ENCODE data around the gene SYS1. TPM values are rescaled to one million over a fixed set of nuclear protein-coding genes. Genes with fewer than 3 reads are reported as not detected.

Gene SYS1
- total and polyA plus RNA-seq, 8 donors: 9.6 to 19.0 (median 15.8) TPM

- DNase-seq (no peak), ATAC-seq (no peak), FAIRE-seq (no peak)
- no peak for TF ChIP-seq CTCF (IDR thresholded peaks at IDR 0.05)
- Histone ChIP-seq H3K9me3 (no peaks in the 10 kb centered on the region), H3K27ac (no peak overlapping the region), H3K4me3 (no peak overlapping the region), H3K27me3 (no peaks in the 10 kb centered on the region), H3K4me1 (peaks cover 0 to 8% (median 5%) of the 10 kb centered on the region in 3 donors), H3K36me3 (peaks cover 0 to 13% (median 0%) of the 10 kb centered on the region in 3 donors)
- WGBS, 2 donors: 87 to 89% methylated on average over 6 of the region's 6 CpGs
- intact Hi-C loops (cut with DNase I): no loop called here
Measured at GRCh38 chr20:45368221-45368980, 5.4 kb downstream of the SYS1 start.

- H3K4me3 ChIP-seq: no peak overlapping the region
- WGBS, 2 donors: 74 to 75% methylated on average over 3 of the region's 3 CpGs
- no peak for ATAC-seq
- no peaks in the 10 kb centered on the region for H3K4me1 ChIP-seq
- no peaks in the 10 kb centered on the region for H3K9me3 ChIP-seq
- H3K36me3 ChIP-seq: peaks cover 0 to 13% (median 0%) of the 10 kb centered on the region in 3 donors
- FAIRE-seq: no peak
- no peak for TF ChIP-seq CTCF (IDR thresholded peaks at IDR 0.05)
- intact Hi-C loops (cut with DNase I): loop anchor here in 1 of 3 donors (5.0 kb wide), 1 partner anchor 67 kb away; no protein-coding TSS in a partner anchor
- no peaks in the 10 kb centered on the region for H3K27me3 ChIP-seq
- H3K27ac ChIP-seq: no peak overlapping the region
- DNase-seq: no peak
Measured at GRCh38 chr20:45370571-45371160, 7.7 kb downstream of the SYS1 start.

GRCh38 chr20:45372241-45372640 lies 9.3 kb downstream of the SYS1 start:
- H3K4me3 ChIP-seq: no peak overlapping the region
- no peaks in the 10 kb centered on the region for H3K4me1 ChIP-seq
- H3K27me3 ChIP-seq: no peaks in the 10 kb centered on the region
- no peak for TF ChIP-seq CTCF (IDR thresholded peaks at IDR 0.05)
- ATAC-seq: no peak
- intact Hi-C loops (cut with DNase I): loop anchor here in 1 of 3 donors (5.0 kb wide), 1 partner anchor 65 kb away; no protein-coding TSS in a partner anchor
- WGBS, 2 donors: 92 to 97% methylated on average over 10 of the region's 10 CpGs
- no peaks in the 10 kb centered on the region for H3K9me3 ChIP-seq
- FAIRE-seq: no peak
- no peak for DNase-seq
- no peak overlapping the region for H3K27ac ChIP-seq
- peaks cover 0 to 6% (median 0%) of the 10 kb centered on the region in 3 donors for H3K36me3 ChIP-seq

- WGBS, 2 donors: 51 to 54% methylated on average over 30 of the region's 30 CpGs
- H3K4me1 ChIP-seq: no peaks in the 10 kb centered on the region
- H3K9me3 ChIP-seq: no peaks in the 10 kb centered on the region
- peak; percentile 43 to 72 (median 57) for ATAC-seq
- DNase-seq: peak in 2 of 6 donors; percentile 53 to 70
- intact Hi-C loops (cut with DNase I): loop anchor here in 1 of 3 donors (5.0 kb wide), 1 partner anchor 65 kb away; no protein-coding TSS in a partner anchor
- H3K4me3 ChIP-seq: peak overlapping the region in 3 of 4 donors; percentile 26 to 54 (median 48)
- H3K36me3 ChIP-seq: peaks cover 0 to 6% (median 0%) of the 10 kb centered on the region in 3 donors
- no peak for FAIRE-seq
- no peaks in the 10 kb centered on the region for H3K27me3 ChIP-seq
- peak overlapping the region in 1 of 4 donors; percentile 6 for H3K27ac ChIP-seq
- TF ChIP-seq CTCF (IDR thresholded peaks at IDR 0.05): no peak
Measured at GRCh38 chr20:45372646-45373352, 9.8 kb downstream of the SYS1 start.
